Inflammatory macrophage treated with lipopolysaccharide for 4 hours (primary cell): ENCODE data around the gene ACTN3.
A peak's percentile ranks its signal among the peaks of the same experiment; 100 is the strongest.
"Not testable (repeated sequence)": the region's sequence is repeated elsewhere in the genome, so short reads cannot be mapped to it uniquely, and the experiment has no call there.

Experiments
- DNase-seq: peaks from one replicate; pipeline ENCODE4 v3.0.0-alpha.2; 2020

ACTN3 gene

DNA sequence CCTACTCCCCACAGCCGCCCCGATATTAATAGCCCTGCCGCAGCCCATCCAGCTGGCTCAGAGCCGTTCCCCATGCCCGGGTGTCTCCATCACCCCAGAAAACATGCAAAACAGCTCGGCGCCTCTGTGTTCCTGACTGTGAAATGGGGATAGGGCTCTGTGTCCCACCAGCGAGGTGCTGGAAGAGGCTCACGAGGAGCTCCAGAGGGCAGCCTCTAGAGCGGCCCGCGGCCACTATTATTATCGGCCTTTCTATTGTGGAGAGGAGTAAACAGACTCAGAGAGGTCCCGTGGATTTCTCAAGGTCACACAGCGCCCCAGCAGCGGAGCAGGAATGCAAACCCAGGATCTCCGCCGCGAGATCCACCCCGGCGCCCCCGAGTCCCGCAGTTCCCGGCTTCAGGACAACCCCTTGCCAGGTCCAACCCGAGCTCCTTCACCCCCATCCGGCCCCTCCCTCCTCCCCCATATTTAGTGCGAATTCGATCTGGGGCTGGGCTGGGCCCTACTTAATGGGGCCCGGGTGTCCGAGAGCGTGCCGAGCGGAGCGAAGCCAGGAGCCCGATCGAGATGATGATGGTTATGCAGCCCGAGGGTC lies at the start of gene ACTN3:
Gene ACTN3, plus strand, starts transcription at position 536 of the 598 bp plus-strand sequence. Its CDS starts 35 bp downstream, at position 571.
- DNase-seq: no peak

DNA sequence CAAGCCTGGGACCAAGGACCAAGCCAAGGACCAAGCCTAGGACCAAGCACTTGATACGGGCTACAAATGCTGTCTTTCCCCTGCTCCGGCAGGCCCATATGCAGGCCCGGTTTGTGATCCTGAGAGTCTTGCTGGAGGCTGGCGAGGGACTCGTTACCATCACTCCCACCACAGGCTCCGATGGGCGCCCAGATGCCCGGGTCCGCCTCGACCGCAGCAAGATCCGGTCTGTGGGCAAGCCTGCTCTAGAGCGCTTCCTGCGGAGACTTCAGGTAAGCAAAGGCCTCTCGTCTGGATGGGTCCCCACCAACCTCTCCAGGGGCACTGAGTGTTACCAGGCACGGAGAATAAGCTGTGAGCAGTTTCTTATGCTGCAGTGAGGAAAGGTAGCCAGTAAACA lies 49.5 kb upstream of the ACTN3 start:
- DNase-seq: no peak

DNA sequence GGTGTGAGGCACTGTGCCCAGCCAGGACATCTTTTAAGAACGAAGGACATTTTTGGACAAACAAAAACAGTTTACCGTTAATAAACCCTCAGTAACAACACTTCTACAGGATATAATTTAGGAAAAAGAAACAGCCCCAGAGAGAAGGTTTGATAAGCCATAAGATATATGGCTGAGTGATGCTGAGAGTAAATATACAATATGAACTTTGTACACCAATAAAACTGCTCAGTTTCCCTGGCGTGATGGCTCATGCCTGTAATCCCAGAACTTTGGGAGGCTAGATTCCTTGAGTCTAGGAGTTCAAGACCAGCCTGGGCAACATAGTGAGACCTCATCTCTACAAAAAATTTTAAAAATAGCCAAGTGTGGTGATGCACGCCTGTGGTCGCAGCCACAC lies 48.2 kb upstream of the ACTN3 start:
- no peak for DNase-seq

DNA sequence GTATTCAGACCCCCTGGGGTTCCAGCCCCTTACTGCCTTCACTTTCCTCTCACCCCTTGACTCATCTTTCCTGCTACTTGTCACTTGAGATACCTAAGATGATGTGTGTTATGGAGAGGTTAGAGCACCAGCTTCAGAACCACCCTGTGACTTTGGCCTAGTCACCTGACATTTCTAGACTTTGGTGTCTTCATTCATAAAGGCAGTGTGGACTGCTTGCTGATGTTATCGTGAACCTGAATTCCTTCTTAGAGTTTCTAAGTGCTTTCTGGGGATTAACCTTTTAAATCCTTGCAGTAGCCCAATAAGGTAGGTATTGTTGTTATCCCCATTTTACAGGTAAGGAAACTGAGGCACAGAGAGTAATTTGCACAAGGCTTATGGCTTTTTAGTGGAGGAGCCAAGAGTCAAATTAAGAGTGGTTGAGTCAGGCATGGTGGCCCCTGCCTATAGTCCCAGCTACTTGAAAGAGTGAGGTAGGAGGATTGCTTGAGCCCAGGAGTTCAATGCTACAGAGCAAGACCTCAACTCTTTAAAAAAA lies 41.4 kb upstream of the ACTN3 start:
- DNase-seq: no peak

DNA sequence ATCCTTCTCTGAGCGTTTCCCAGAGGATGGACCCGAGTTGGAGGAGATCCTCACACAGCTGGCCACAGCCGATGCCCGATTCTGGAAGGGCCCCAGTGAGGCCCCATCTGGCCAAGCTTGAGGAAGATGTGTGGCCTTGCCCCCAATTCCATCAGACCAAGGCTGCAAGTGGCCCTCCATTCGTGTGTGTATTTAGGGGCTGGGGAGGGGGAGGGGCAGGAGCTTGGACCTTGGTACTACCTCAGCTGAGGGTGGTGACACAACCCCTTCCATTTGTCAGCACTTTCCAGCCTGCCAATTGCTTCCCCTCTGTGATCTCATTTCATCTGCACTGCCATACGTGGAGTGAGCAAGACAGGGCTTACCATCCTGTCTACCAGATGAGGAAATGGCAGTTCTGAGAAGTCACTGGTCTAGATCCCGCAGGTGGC lies 37.6 kb upstream of the ACTN3 start:
- DNase-seq: peak; percentile 48

DNA sequence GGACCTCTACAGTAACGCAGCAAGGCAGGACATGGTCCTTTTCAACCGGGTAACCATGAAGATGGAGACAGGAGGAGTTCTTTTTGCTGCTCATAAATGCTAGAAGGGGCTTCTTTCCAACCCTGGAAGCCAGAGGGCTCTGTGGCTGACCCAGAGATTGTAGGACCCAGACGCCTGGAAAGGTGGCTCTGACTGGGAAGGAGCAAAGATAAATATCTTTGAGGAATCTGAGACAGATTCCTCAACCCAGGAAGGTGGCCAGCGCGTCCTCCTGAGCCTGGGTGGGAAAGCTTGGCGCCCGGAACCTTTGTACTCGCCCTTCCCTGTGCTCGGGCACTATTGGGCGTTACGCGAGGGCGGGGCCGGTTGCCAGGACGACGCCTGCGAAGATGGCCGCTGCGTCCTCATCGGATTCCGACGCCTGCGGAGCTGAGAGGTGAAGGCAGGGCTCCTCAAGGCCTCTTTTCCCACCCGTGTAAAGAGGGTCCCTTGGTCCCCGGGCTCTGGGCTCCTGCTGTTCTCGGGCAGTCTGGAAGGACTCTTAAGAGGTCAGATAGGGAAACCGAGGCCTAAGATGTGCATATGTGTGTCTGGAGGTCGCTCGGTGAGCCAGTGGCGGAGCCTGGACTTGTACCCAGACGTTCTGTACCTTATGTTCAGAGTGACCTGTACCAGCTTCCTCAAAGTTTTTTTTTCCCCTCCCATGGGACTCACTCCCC lies 36.3 kb upstream of the ACTN3 start, which contains the start of gene BBS1:
Gene BBS1, plus strand, starts transcription at position 365 of the 719 bp plus-strand sequence. Its CDS starts 25 bp downstream, at position 390.
- DNase-seq: peak; percentile 71

DNA sequence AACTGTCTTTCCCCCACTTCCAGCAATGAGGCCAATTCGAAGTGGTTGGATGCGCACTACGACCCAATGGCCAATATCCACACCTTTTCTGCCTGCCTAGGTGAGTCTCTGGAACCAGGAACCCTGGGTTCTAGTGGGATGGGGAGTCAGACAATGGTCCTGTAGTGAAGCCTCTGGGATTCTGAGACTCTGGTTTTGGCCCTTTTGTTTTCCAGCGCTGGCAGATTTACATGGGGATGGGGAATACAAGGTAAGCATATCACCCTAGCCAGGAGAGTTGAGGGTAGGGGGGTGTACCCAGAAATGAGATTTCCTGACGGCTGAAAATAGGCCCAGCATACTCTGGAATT lies 35.7 kb upstream of the ACTN3 start:
- DNase-seq: no peak

DNA sequence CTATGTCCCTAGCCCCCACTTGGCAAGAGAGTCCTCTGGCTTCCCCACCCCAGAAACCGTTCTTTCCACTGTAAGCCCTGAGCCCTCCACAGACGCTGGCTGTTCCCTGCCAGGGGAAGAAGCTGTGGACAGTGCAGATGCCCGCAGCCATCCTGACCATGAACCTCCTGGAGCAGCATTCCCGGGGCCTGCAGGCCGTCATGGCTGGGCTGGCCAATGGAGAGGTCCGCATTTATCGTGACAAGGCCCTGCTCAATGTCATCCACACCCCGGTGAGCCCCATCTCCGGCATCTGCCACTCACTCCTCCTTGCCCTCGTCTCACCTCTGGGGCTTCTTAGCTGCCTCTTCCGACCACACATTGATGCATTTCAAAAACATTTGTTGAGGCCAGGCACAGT lies 23.1 kb upstream of the ACTN3 start:
- DNase-seq: no peak

DNA sequence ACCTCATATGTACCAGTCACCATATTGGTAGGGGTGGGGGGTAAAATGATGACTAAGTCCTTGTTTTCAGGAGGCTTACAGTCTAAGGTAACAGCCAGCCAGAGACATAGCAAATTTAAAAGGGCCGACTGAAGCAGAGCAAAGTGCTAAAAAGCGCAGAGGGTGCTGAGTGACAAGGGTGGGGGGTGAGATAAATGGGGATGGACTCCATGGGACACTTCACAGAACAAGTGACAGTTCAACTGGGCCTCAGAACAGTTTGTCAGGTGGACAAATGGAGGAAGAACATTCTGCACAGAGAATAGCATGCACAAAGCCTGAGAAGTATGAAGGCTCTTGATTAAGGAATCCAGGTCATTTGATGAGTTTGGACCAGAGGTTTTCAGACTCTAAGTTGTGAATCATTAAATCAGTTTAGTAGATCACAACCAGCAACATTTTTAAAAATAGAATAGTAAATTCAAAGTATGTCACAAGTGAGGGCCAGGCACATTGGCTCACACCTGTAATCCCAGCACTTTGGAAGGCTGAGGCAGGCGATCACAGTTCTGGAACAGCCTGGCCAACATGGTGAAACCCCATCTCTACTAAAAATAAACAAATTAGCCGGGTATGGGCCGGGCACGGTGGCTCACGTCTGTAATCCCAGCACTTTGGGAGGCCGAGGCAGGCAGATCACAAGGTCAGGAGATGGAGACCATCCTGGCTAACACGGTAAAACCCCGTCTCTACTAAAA lies 22.2 kb upstream of the ACTN3 start:
- no peak for DNase-seq

DNA sequence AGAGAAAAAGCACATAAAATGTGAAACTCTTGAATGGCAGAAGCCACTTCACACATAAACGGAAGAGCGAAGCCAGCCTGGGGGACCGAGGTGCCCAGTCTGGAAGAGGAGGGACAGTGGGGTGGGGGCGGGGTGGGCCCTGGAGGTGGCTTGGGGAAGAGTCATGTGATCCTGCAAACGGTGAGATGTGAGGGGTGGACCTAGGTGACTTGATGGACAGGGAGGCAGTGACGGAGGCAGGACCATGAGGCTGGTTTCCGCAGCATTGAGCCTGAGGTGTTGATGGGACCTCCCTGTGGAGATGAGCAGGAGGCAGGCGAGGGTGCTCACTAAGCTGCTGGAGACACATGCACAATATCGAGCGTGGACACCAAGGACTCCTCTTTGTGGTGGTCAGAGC lies 17.6 kb upstream of the ACTN3 start:
- no peak for DNase-seq

DNA sequence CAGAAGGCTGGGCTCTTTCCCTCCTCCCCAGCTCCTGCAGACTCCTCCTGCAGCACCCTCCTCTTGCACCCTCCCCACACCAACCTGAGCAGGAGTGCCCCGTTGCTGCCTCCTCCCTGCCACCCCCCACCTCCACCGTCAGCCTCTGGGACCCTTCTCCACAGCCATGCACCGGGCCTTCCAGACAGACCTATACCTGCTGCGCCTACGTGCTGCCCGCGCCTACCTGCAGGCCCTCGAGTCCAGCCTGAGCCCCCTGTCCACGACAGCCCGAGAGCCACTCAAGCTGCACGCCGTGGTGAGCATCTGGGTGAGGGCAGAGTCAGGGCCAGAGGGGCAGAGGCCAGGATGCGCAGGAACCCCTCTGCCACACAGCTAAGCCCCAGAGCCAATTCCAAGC lies 17.0 kb upstream of the ACTN3 start:
- no peak for DNase-seq

DNA sequence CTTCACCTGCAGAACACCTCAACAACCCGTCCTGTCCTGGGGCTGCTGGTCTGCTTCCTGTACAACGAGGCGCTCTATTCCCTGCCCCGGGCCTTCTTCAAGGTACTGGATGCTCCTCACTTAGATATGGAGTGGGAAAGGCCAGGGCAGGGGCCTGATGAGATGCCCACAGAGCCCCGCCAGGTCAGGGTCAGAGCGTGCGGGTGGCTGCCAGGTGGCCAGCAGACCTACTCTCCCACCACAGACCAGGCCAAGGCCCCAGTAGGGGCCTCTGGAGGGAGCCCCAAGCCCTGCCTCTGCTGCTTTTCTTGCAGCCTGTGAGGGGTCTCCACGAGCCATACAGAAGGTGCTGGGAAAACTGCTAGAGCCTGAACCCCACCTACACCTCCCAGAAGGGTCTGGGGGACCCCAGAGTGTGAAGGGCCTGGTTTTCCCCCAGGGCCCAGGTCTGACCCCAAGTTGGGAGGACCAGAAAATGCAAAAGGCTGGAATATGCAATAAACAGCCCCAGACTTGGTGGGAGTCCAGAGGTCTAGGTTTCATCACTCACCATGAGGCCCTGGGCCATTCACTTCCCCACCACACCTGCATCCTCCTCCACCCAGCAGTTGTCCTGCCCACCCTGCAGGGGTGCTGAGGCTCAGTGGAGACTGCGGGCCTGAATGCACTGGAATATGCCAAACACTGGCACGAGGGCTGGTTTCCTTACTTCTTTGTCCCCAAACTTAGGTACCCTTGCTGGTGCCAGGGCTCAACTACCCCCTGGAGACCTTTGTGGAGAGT lies 15.6 kb upstream of the ACTN3 start:
- DNase-seq: no peak

DNA sequence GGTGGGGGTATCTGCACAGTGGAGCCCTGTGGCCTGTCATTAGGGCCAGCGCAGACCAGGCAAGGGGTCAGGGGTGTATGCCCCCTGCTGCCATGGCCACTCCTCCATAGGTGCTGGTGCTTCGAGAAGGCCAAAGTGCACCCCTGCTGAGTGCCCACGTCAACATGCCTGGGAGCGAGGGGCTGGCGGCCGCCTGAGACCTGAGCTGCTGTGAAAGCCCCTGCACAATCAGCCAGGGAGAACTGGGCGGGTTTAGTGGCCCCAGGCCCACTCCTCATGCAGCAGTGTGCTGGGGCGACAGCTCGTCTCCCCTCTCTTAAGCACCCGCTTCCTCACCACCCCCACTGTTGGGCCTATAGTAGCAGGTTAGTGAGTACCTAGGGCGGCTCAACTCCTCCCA lies 14.9 kb upstream of the ACTN3 start:
- no peak for DNase-seq

DNA sequence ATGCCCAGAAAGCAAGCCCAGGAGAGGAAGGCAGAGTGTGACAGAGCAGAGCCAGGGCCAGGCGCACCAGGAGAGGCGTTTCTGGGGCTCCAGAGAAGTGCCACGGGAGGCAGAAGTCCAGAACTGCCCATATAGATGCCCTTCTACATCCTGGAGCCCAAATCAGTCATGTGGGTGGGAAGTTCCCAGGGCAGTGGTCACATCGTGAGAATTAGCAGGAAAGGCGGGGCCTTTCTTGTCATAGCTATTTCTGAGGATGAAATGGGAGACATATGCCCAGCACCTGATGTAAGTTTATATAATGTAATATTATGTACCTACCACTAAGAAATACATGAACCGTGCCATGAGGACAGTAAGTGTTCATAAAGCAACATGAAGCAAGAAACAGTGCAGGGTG lies 13.9 kb upstream of the ACTN3 start:
- DNase-seq: no peak

DNA sequence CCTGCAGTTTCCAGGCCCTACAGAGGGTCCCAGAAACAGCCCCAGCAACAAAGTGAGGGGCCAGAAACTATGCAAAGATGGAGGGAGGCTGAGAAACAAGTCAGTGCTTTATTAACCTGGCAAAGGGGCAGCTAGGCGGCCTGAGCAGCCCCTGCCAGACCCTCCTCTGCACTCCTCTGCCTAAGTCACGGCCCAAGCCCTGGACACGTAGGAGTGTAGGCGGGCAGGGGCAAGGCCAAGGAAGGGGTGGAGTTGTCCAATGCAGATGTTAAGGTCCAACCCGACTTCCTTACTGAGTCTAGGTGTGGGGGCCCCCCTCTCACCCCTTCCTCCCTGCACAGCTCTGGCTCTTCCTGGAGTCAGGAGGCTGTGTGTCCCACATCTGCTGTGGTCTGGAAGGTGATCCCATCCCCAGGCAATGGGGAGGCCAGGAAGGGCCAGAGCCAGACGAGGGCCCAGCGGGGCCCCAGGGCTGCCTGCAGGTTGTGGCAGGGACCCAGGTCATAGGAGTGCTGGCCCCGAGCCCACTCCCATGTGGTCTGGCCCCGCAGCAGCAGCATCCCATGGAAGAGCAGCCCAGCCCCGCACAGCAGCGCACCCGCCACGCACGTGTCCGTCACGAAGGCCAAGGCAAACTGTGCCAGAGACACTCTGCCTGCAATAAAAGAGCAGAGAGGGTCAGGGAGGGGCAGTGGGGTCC lies 7.4 kb upstream of the ACTN3 start:
- DNase-seq: no peak

DNA sequence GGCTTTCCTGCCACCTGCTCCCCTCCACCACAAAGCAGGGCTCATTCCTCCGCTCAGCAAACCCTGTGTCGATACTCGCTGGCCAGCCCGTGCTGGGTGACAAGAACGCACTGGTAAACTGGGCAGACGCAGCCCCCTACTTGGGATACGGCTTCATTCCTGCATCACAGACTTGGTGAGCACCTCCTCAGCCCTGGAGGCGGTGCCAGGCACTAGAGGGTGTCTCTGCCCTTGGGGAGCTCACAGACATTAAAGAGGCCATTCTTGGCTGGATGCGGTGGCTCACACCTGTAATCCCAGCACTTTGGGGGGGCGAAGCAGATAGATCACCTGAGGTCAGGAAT lies 6.9 kb upstream of the ACTN3 start:
- no peak for DNase-seq

DNA sequence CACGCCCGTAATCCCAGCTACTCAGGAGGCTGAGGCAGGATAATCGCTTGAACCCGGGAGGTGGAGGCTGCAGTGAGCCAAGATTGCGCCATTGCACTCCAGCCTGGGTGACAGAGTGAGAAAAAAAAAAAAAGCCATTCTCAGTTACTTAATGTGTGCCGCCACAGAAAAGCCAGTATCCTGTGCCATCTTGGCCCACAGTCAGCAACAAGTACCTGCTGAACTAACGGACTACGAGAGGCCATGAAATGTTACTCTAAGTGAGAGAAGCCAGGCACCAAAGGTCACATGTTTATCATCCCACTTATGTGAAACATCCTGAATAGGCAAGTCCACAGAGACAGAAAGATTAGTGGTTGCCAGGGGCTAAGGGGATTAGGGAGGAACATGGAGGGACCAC lies 6.1 kb upstream of the ACTN3 start:
- DNase-seq: not testable (repeated sequence)

DNA sequence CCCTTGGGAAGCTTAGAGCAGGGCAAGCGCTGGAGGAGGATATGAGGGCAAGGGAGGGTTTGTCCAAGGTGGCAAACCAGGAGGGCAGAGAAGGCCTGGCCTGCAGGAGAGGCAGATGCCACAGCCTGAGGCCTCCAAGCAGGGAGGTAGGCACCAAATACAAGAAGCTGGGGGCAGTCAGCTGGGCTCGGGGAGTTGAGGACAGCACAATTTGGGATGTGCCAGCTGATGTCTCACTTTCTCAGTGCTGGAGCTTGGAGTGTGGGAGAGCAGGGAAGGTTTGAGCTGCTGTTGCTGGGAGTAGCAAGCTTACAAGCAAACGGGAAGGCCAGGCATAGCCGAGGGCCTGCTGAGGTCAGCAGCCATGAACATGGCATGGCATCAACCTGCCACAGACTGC lies 4.8 kb upstream of the ACTN3 start:
- no peak for DNase-seq

DNA sequence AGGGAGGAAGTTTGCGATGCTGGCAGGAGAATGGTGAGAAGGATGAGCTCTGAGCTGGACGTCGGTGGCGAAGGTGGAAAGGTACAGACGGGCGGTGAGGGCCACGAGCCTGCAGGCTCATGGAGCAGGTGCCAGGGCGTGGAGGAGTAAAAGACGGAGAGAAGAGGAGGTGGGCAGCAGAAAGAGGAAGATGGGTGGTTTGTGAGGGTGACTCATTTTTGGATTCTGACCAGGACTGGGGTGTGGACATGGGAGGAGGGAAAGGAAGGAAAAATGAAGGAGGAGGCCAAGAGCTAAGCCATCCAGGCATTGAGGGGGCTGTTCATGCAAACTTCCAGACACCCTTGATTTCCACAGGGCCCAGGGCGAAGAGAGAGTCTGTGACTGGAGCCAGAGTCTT lies 4.3 kb upstream of the ACTN3 start:
- DNase-seq: peak; percentile 36

DNA sequence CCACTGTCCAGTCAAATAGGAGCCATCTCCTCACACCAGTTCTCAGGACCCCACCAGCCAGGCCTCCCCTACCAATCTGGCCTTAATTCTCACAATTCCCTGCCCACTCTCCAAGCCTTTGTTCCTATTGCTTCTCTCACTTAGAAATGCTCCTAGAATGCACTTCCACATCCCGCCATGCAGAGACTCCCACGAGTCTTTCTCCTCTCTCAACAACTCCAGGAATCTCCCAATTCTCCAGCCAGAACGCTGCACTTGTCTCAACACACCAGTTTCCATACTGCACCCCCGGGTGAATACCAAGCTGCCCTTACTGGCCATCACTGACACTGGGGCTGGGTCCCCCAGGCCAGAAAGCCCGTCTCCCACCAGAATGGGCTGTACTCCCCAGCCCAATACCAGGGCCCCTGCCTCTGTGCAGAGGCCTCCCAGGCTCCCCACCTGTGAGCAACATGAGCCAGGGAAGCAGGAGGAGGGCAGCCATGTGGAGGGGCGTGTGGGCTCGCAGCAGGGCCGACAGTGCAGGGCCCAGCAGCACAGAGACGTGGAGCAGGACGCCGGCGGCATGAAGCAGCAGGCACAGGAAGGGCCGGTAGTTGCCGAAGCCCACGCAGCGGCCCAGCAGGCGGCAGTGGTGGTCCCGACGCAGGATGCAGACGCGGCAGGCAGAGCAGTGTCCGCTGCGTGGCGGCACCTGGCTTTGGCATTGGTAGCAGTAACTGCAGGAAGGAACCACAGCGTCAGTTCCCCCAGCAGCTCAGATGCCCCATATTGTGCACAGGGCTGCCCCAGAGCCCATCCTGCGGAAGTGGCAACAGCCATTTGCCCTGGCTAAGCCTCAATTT lies 3.2 kb upstream of the ACTN3 start:
- peak; percentile 42 for DNase-seq

DNA sequence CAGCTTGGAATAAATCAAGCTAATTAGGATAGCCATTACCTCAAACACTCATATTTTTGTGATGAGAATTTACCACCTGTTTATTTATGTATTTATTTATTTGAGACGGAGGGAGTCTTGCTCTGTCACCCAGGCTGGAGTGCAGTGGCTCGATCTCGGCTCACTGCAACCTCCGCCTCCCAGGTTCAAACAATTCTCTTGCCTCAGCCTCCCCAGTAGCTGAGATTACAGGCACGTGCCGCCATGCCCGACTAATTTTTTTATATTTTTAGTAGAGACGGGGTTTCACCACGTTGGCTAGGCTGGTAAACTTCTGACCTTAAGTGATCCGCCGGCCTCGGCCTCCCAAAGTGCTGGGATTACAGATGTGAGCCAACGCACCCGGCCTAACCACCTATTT lies 1.8 kb upstream of the ACTN3 start:
- not testable (repeated sequence) for DNase-seq
